Large intestine (tissue), 3 donors: ENCODE results near the gene ZNF526. TPM values are rescaled to one million over a fixed set of nuclear protein-coding genes. Genes with fewer than 3 reads are reported as not detected.

Experiments used
- DNase-seq, 2 donors: peaks; one replicate each; pipeline versions ENCODE4 v3.0.0 to v3.0.0-alpha.2; 2013
- H3K27ac ChIP-seq: one replicate; pipeline ENCODE4 v1.5.1; 2013; ENCODE audit warnings: low read length
- H3K27me3 ChIP-seq: 2 replicates; pipeline ENCODE4 v1.6.1; 2013; ENCODE audit warnings: low read length; ENCODE audit not compliant: control insufficient read depth, insufficient read depth
- H3K36me3 ChIP-seq: 2 replicates; pipeline ENCODE4 v1.6.1; 2013; ENCODE audit warnings: low read length; ENCODE audit not compliant: control insufficient read depth, insufficient read depth
- H3K4me1 ChIP-seq: one replicate; pipeline ENCODE4 v1.6.1; 2013; ENCODE audit warnings: low read length; ENCODE audit not compliant: control insufficient read depth, insufficient read depth
- H3K4me3 ChIP-seq: one replicate; pipeline ENCODE4 v1.5.1; 2013; ENCODE audit warnings: low read length
- H3K9me3 ChIP-seq: one replicate; pipeline ENCODE4 v1.6.1; 2013; ENCODE audit warnings: mild to moderate bottlenecking, low read depth, low read length, moderate library complexity; ENCODE audit not compliant: control insufficient read depth
- WGBS: methylation state at CpG from one replicate; pipeline ENCODE4 v1.1.5; 2013; ENCODE audit warnings: low lambda C conversion rate; ENCODE audit not compliant: insufficient coverage; 5-methylcytosine and 5-hydroxymethylcytosine counted together
- polyA plus RNA-seq: library from polyadenylated mRNA; unstranded; fragments of 120-200 nt; gene quantifications from one replicate; pipeline ENCODE4 v1.2.1, GENCODE V29; 2013

Gene ZNF526
- polyA plus RNA-seq, 1 donor = 9.3 TPM

GRCh38 chr19:42176990-42177685 is 43.0 kb upstream of the ZNF526 start:
- no CpG with 5 or more reads among the region's 66 CpGs for WGBS
- Histone ChIP-seq H3K36me3 (no peaks in the 10 kb centered on the region), H3K27me3 (peaks cover 74% of the 10 kb centered on the region), H3K4me1 (no peaks in the 10 kb centered on the region), H3K4me3 (no peak overlapping the region), H3K9me3 (no peaks in the 10 kb centered on the region), H3K27ac (no peak overlapping the region)
- DNase-seq = peak; percentile 56 to 64

GRCh38 chr19:42177686-42178019 is 42.5 kb upstream of the ZNF526 start:
- Histone ChIP-seq H3K9me3 (no peaks in the 10 kb centered on the region), H3K27me3 (peaks cover 78% of the 10 kb centered on the region), H3K4me1 (no peaks in the 10 kb centered on the region), H3K36me3 (no peaks in the 10 kb centered on the region), H3K4me3 (no peak overlapping the region), H3K27ac (no peak overlapping the region)
- no peak for DNase-seq
- WGBS = no CpG with 5 or more reads among the region's 3 CpGs

- H3K4me3 ChIP-seq = no peak overlapping the region
- WGBS = 89% methylated on average over 1 of the region's 13 CpGs
- no peaks in the 10 kb centered on the region for H3K4me1 ChIP-seq
- H3K27ac ChIP-seq = no peak overlapping the region
- DNase-seq = no peak
- H3K9me3 ChIP-seq = no peaks in the 10 kb centered on the region
- H3K36me3 ChIP-seq = no peaks in the 10 kb centered on the region
- peaks cover 69% of the 10 kb centered on the region for H3K27me3 ChIP-seq
These were observed 41.1 kb upstream of the ZNF526 start for GRCh38 chr19:42178791-42179674.

- Histone ChIP-seq H3K9me3 (no peaks in the 10 kb centered on the region), H3K27me3 (peaks cover 22% of the 10 kb centered on the region), H3K4me3 (no peak overlapping the region), H3K27ac (no peak overlapping the region), H3K4me1 (no peaks in the 10 kb centered on the region), H3K36me3 (no peaks in the 10 kb centered on the region)
- peak; percentile 56 for DNase-seq
- no CpG with 5 or more reads among the region's 1 CpG for WGBS
These were observed 35.7 kb upstream of the ZNF526 start for GRCh38 chr19:42184401-42184861.

- DNase-seq = no peak
- peaks cover 13% of the 10 kb centered on the region for H3K27me3 ChIP-seq
- H3K27ac ChIP-seq = no peak overlapping the region
- H3K9me3 ChIP-seq = no peaks in the 10 kb centered on the region
- H3K4me1 ChIP-seq = no peaks in the 10 kb centered on the region
- H3K36me3 ChIP-seq = no peaks in the 10 kb centered on the region
- no peak overlapping the region for H3K4me3 ChIP-seq
These were observed 34.8 kb upstream of the ZNF526 start for GRCh38 chr19:42185277-42185676.

- Histone ChIP-seq H3K4me3 (no peak overlapping the region), H3K27me3 (no peaks in the 10 kb centered on the region), H3K9me3 (no peaks in the 10 kb centered on the region), H3K36me3 (no peaks in the 10 kb centered on the region), H3K27ac (no peak overlapping the region), H3K4me1 (peaks cover 12% of the 10 kb centered on the region)
- DNase-seq = no peak
- WGBS = 100% methylated on average over 1 of the region's 1 CpG
These were observed 31.4 kb upstream of the ZNF526 start for GRCh38 chr19:42188665-42189064.

GRCh38 chr19:42189133-42189532 is 31.0 kb upstream of the ZNF526 start:
- DNase-seq = no peak
- H3K4me1 ChIP-seq = peaks cover 12% of the 10 kb centered on the region
- H3K36me3 ChIP-seq = no peaks in the 10 kb centered on the region
- no CpG with 5 or more reads among the region's 3 CpGs for WGBS
- H3K4me3 ChIP-seq = no peak overlapping the region
- H3K27ac ChIP-seq = no peak overlapping the region
- no peaks in the 10 kb centered on the region for H3K9me3 ChIP-seq
- H3K27me3 ChIP-seq = no peaks in the 10 kb centered on the region

GRCh38 chr19:42191330-42191729 is 28.8 kb upstream of the ZNF526 start:
- H3K27ac ChIP-seq = peak overlapping the region; percentile 75

GRCh38 chr19:42191855-42192254 is 28.3 kb upstream of the ZNF526 start:
- DNase-seq = peak; percentile 93 to 96
- Histone ChIP-seq H3K27ac (peak overlapping the region; percentile 75), H3K4me3 (no peak overlapping the region), H3K27me3 (no peaks in the 10 kb centered on the region), H3K36me3 (peaks cover 4% of the 10 kb centered on the region), H3K4me1 (peaks cover 12% of the 10 kb centered on the region), H3K9me3 (no peaks in the 10 kb centered on the region)
- WGBS = no CpG with 5 or more reads among the region's 3 CpGs

More at GRCh38 chr19:42191330-42191729, 28.8 kb upstream of the ZNF526 start:
- no peak overlapping the region for H3K4me3 ChIP-seq
- peak in 1 of 2 donors; percentile 44 for DNase-seq
- peaks cover 4% of the 10 kb centered on the region for H3K36me3 ChIP-seq
- WGBS = no CpG with 5 or more reads among the region's 1 CpG
- no peaks in the 10 kb centered on the region for H3K9me3 ChIP-seq
- no peaks in the 10 kb centered on the region for H3K27me3 ChIP-seq
- peaks cover 12% of the 10 kb centered on the region for H3K4me1 ChIP-seq

- DNase-seq = no peak
These were observed 26.8 kb upstream of the ZNF526 start for GRCh38 chr19:42193294-42193693.

More at GRCh38 chr19:42193294-42193693, 26.8 kb upstream of the ZNF526 start:
- Histone ChIP-seq H3K36me3 (peaks cover 11% of the 10 kb centered on the region), H3K4me3 (no peak overlapping the region), H3K4me1 (peaks cover 19% of the 10 kb centered on the region), H3K9me3 (no peaks in the 10 kb centered on the region), H3K27me3 (no peaks in the 10 kb centered on the region), H3K27ac (no peak overlapping the region)
- no CpG with 5 or more reads among the region's 1 CpG for WGBS
